ENCODE data around the gene DSCAML1.

GRCh38 chr11:117527271-117527670 lies 269.7 kb downstream of the DSCAML1 start:
- TF ChIP-seq CTCF (conservative IDR thresholded peaks at IDR 0.05; ENCODE audit: low read length) (no peak), EZH2phosphoT487 (IDR thresholded peaks at IDR 0.05; ENCODE audit: borderline replicate concordance, low read depth, low read length) (no peak)

Data from OCI-LY7 (cell line).